Measurements from ENCODE around the gene TLL1.

TLL1 gene

GRCh38 chr4:165927366-165927765 is 54.3 kb downstream of the TLL1 start:
- Histone ChIP-seq H3K9ac (no peak overlapping the region), H3K4me2 (ENCODE audit: low read length) (no peak overlapping the region), H3K27ac (no peak overlapping the region), H3K36me3 (ENCODE audit: control insufficient read depth, insufficient read depth, low read length) (no peaks in the 10 kb centered on the region), H3K79me2 (no peaks in the 10 kb centered on the region), H3K9me3 (ENCODE audit: control insufficient read depth, low read length) (no peaks in the 10 kb centered on the region), H3K27me3 (ENCODE audit: control insufficient read depth, insufficient read depth, low read length) (no peaks in the 10 kb centered on the region), H3K4me1 (no peaks in the 10 kb centered on the region), H3K4me3 (ENCODE audit: low read depth, low read length) (no peak overlapping the region), H2AFZ (no peak overlapping the region)
- TF ChIP-seq CTCF (IDR thresholded peaks at IDR 0.05): no peak

GRCh38 chr4:165927815-165928214 is 54.8 kb downstream of the TLL1 start:
- no peaks in the 10 kb centered on the region for H3K36me3 ChIP-seq (ENCODE audit: control insufficient read depth, insufficient read depth, low read length)
- no peaks in the 10 kb centered on the region for H3K9me3 ChIP-seq (ENCODE audit: control insufficient read depth, low read length)
- no peak overlapping the region for H3K4me3 ChIP-seq (ENCODE audit: low read depth, low read length)
- H3K27me3 ChIP-seq (ENCODE audit: control insufficient read depth, insufficient read depth, low read length): no peaks in the 10 kb centered on the region
- H3K4me1 ChIP-seq: no peaks in the 10 kb centered on the region
- no peak for TF ChIP-seq CTCF (IDR thresholded peaks at IDR 0.05)
- H2AFZ ChIP-seq: no peak overlapping the region
- H3K9ac ChIP-seq: no peak overlapping the region
- no peak overlapping the region for H3K4me2 ChIP-seq (ENCODE audit: low read length)
- no peaks in the 10 kb centered on the region for H3K79me2 ChIP-seq
- no peak overlapping the region for H3K27ac ChIP-seq

- no peak for TF ChIP-seq CTCF (IDR thresholded peaks at IDR 0.05)
- H3K4me1 ChIP-seq: no peaks in the 10 kb centered on the region
- H3K27ac ChIP-seq: no peak overlapping the region
- no peak overlapping the region for H3K4me2 ChIP-seq (ENCODE audit: low read length)
- no peaks in the 10 kb centered on the region for H3K9me3 ChIP-seq (ENCODE audit: control insufficient read depth, low read length)
- H3K27me3 ChIP-seq (ENCODE audit: control insufficient read depth, insufficient read depth, low read length): no peaks in the 10 kb centered on the region
- H3K9ac ChIP-seq: no peak overlapping the region
- H3K79me2 ChIP-seq: no peaks in the 10 kb centered on the region
- no peaks in the 10 kb centered on the region for H3K36me3 ChIP-seq (ENCODE audit: control insufficient read depth, insufficient read depth, low read length)
- no peak overlapping the region for H3K4me3 ChIP-seq (ENCODE audit: low read depth, low read length)
- H2AFZ ChIP-seq: no peak overlapping the region
These were observed 55.6 kb downstream of the TLL1 start for GRCh38 chr4:165928601-165929000.

- TF ChIP-seq CTCF (IDR thresholded peaks at IDR 0.05): no peak
- Histone ChIP-seq H3K27ac (no peak overlapping the region), H3K4me2 (ENCODE audit: low read length) (no peak overlapping the region), H3K4me1 (no peaks in the 10 kb centered on the region), H3K79me2 (no peaks in the 10 kb centered on the region), H3K27me3 (ENCODE audit: control insufficient read depth, insufficient read depth, low read length) (no peaks in the 10 kb centered on the region), H3K9me3 (ENCODE audit: control insufficient read depth, low read length) (no peaks in the 10 kb centered on the region), H3K4me3 (ENCODE audit: low read depth, low read length) (no peak overlapping the region), H3K36me3 (ENCODE audit: control insufficient read depth, insufficient read depth, low read length) (no peaks in the 10 kb centered on the region), H2AFZ (no peak overlapping the region), H3K9ac (no peak overlapping the region)
These were observed 56.6 kb downstream of the TLL1 start for GRCh38 chr4:165929662-165930061.

GRCh38 chr4:165931741-165932140 is 58.7 kb downstream of the TLL1 start:
- Histone ChIP-seq H3K36me3 (ENCODE audit: control insufficient read depth, insufficient read depth, low read length) (no peaks in the 10 kb centered on the region), H3K4me2 (ENCODE audit: low read length) (no peak overlapping the region), H3K9ac (no peak overlapping the region), H3K4me1 (no peaks in the 10 kb centered on the region), H3K9me3 (ENCODE audit: control insufficient read depth, low read length) (no peaks in the 10 kb centered on the region), H3K27ac (no peak overlapping the region), H3K4me3 (ENCODE audit: low read depth, low read length) (no peak overlapping the region), H3K27me3 (ENCODE audit: control insufficient read depth, insufficient read depth, low read length) (no peaks in the 10 kb centered on the region), H3K79me2 (no peaks in the 10 kb centered on the region), H2AFZ (no peak overlapping the region)
- no peak for TF ChIP-seq CTCF (IDR thresholded peaks at IDR 0.05)
